Cardiac muscle cell (in vitro differentiated cells and primary cell): ENCODE results near the gene FSD1. TPM values are rescaled to one million over a fixed set of nuclear protein-coding genes. Genes with fewer than 3 reads are reported as not detected.
"Not testable (repeated sequence)": the region's sequence is repeated elsewhere in the genome, so short reads cannot be mapped to it uniquely, and the experiment has no call there.

Experiments
- DNase-seq, 2 donors: peaks; one replicate each; pipeline versions ENCODE4 v3.0.0 to v3.0.0-alpha.2; 2010 to 2017; ENCODE audit warnings: low read depth in 1 of 2, low spot score in 1 of 2
- H3K27ac ChIP-seq: fragments of 200-600 bp; sonication (generic); 2 replicates; pipeline ENCODE4 v1.5.1; 2016
- H3K27me3 ChIP-seq: fragments of 200-600 bp; sonication (generic); 2 replicates; pipeline ENCODE4 v1.6.0; 2016; ENCODE audit warnings: control low read depth
- H3K36me3 ChIP-seq: fragments of 200-600 bp; sonication (generic); 2 replicates; pipeline ENCODE4 v1.5.1; 2016; ENCODE audit warnings: control low read depth
- H3K4me1 ChIP-seq: fragments of 200-600 bp; sonication (generic); 2 replicates; pipeline ENCODE4 v1.8.1; 2017; ENCODE audit warnings: low read depth, mild to moderate bottlenecking, mixed run types
- H3K4me3 ChIP-seq: fragments of 200-600 bp; sonication (generic); 2 replicates; pipeline ENCODE4 v1.5.1; 2016; ENCODE audit warnings: mild to moderate bottlenecking
- H3K9me3 ChIP-seq: fragments of 200-600 bp; sonication (generic); 2 replicates; pipeline ENCODE4 v1.5.1; 2017; ENCODE audit warnings: low read depth, mild to moderate bottlenecking, control low read depth
- CTCF ChIP-seq: IDR thresholded peaks from 2 replicates; pipeline ENCODE4 v1.5.1; 2012; ENCODE audit warnings: low read depth, mild to moderate bottlenecking, low read length
- polyA plus RNA-seq: library from polyadenylated mRNA; unstranded; fragments of >200 nt; fragmentation: Nextera tagmentation; extraction: Ambion mirVana; gene quantifications from 2 replicates; pipeline ENCODE4 v1.2.1, GENCODE V29; 2016
- total RNA-seq: library from RNA; depleted of rRNA; stranded (reverse); fragments of >200 nt; gene quantifications from 2 replicates; pipeline ENCODE4 v1.2.3, GENCODE V29; 2016

Gene FSD1
- total and polyA plus RNA-seq, 2 experiments from 2014 or later = 18.5 to 24.7 TPM

- peak in 1 of 2 donors; percentile 29 for DNase-seq
- TF ChIP-seq CTCF = no peak
These were observed 24.6 kb upstream of the FSD1 start for GRCh38 chr19:4279530-4280422.

GRCh38 chr19:4284176-4284958 is 20.0 kb upstream of the FSD1 start:
- Histone ChIP-seq H3K4me1 (no peaks in the 10 kb centered on the region), H3K36me3 (no peaks in the 10 kb centered on the region), H3K4me3 (no peak overlapping the region), H3K9me3 (no peaks in the 10 kb centered on the region), H3K27me3 (no peaks in the 10 kb centered on the region), H3K27ac (no peak overlapping the region)
- no peak for TF ChIP-seq CTCF
- DNase-seq = peak in 1 of 2 donors; percentile 69

More at GRCh38 chr19:4279530-4280422, 24.6 kb upstream of the FSD1 start:
- H3K4me1 ChIP-seq = peaks cover 16% of the 10 kb centered on the region
- H3K27me3 ChIP-seq = no peaks in the 10 kb centered on the region
- H3K4me3 ChIP-seq = peak overlapping the region; percentile 90
- no peaks in the 10 kb centered on the region for H3K9me3 ChIP-seq
- H3K27ac ChIP-seq = peak overlapping the region; percentile 70
- no peaks in the 10 kb centered on the region for H3K36me3 ChIP-seq

- Histone ChIP-seq H3K27ac (no peak overlapping the region), H3K27me3 (no peaks in the 10 kb centered on the region), H3K36me3 (no peaks in the 10 kb centered on the region), H3K4me1 (no peaks in the 10 kb centered on the region), H3K9me3 (no peaks in the 10 kb centered on the region), H3K4me3 (no peak overlapping the region)
- TF ChIP-seq CTCF = no peak
- no peak for DNase-seq
These were observed 19.4 kb upstream of the FSD1 start for GRCh38 chr19:4284974-4285373.

- H3K27ac ChIP-seq, H3K4me1 ChIP-seq, H3K36me3 ChIP-seq, H3K27me3 ChIP-seq, DNase-seq, H3K9me3 ChIP-seq, H3K4me3 ChIP-seq: not testable (repeated sequence)
These were observed 18.3 kb upstream of the FSD1 start for GRCh38 chr19:4286141-4286540.

- no peaks in the 10 kb centered on the region for H3K27me3 ChIP-seq
- TF ChIP-seq CTCF = no peak
- DNase-seq = no peak
These were observed 16.2 kb upstream of the FSD1 start for GRCh38 chr19:4288091-4288777.

More at GRCh38 chr19:4288091-4288777, 16.2 kb upstream of the FSD1 start:
- Histone ChIP-seq H3K36me3 (no peaks in the 10 kb centered on the region), H3K9me3 (no peaks in the 10 kb centered on the region), H3K27ac (no peak overlapping the region), H3K4me1 (peaks cover 6% of the 10 kb centered on the region), H3K4me3 (no peak overlapping the region)
